Fibroblast of peridontal ligament (primary cell): ENCODE results near the gene ARL5C.
"Not testable (repeated sequence)": the region's sequence is repeated elsewhere in the genome, so short reads cannot be mapped to it uniquely, and the experiment has no call there.

ENCODE experiments used
- DNase-seq: peaks from one replicate; pipeline ENCODE4 v3.0.0-alpha.2; 2010; ENCODE audit errors: extremely low read depth

ARL5C gene

DNA sequence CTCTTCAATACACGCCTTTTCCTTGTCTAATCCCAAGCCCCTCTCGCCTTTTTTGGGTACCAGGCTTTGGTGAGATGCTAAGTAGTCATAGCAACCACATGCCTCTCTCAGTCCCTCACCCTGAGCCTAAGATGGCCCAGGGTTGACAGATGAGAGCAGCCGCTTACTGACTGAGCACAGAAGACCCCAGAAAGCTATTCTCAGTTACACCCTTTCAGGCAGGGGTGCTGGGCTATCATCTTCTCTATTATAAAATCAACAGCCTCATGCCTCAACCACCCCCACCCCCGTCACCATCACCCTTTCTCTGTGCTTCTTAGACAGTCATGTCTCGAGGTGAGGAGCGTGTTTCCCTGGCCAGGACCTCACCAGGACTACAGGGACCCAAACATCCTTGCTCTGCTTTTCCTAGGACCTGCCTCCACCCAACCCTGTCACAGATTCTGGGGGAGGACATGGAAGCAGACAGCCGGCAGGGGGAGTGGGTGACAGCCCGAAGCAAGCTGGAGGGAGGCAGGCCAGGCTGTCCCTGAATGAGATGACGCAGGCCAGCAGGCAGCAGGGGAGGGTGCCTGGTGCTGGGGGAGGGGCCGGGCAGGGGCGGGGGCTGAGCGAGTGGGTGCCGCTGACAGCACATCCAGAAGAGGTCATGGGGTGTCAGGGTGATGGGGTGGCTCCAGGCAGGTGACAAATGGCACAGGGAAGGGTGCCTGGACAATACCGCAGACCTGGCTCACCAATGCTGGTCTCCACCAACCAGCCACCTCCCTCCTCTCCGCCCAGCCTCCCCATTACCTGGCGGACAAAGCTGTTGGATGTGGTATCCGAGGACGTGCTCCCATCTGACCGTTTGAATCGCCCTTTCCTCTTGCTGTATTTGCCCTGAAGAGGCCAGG is 28.4 kb upstream of the ARL5C start:
- DNase-seq: peak; percentile 47

DNA sequence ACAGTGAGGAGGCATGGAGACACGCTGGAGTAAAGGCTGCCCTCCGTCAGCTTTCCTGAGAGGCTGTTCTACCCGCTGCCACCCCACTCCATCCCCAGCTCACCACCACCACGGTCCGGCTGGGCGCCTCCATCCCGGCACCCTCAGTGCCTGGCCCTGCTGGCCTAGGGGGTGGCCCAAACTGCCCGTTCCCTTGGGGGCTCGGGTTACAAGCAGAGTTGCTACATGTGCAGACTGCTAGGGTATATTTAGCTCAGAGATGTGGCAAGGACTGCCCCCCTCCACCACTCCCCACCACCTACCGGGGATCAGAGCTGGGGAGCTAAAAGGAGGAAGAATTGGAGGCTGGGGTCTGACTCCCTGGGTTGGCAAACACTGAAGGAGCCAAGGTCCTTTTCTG is 27.4 kb upstream of the ARL5C start:
- DNase-seq: no peak

GRCh38 chr17:39192901-39193300 is 26.9 kb upstream of the ARL5C start:
- DNase-seq: no peak

DNA sequence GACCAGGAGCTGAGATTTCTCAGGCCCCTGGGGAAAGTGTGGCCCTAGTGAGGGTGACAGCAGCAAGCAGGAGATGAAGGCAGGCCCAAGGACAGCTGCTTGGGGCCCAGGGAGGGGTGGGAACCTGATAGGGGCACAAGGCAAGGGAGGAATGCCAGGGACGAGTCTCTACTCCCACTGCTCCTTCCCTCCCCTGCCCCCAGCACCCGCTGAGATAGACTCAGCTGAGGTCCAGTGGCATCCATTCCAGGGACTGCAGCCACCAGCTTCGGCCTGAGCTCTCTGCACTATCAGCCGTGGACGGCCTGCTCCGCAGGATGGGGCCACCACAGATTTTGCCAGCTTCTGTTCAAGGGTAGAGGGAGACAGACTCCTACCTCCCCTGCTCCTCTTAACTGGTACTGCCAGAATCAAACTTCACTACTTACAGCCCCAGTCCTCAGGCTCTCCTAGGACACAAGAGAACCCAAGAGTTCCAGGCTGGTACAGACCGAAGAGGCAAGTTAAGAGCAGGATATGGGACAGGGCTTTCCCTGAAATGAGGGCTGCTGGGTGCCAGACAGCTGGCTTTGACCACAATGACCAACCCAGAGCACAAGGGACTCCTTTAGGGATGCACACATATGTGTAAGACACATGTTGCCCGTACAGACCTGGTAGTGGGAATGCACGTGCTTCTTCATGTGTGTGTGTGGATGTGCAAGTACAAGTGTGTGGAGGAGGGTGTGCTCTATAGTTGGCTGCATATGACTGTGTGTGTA is 26.0 kb upstream of the ARL5C start:
- no peak for DNase-seq

DNA sequence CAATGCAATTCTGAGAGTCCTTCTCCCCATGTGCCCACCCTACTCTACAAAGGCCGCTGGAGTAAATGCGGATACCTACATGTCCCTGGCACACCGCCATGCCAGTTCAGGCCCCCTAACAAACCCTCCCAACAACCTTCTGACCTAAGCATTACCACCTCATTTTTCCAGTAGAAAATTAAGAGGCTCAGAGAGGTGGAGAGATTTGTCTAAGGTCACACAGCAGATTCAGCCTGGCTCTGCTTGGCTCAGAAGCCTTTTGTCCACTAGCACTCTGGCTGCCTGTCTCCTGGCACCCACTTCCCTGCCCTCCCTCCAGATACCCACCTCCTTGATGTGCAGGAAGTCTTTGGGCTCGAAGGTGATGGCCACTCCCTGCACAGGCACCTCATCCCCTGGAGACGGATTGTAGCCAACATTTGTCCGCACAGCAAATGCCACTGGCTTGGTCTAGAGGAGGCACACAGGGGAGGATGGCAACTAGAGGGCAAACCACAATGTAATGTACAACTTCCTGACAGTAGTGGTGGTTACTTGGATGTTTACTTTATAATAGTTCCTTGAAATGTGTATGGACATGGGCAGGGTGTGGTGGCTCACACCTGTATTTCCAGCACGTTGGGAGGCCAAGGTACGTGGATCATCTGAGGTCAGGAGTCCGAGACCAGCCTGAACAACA is 21.3 kb upstream of the ARL5C start:
- no peak for DNase-seq

DNA sequence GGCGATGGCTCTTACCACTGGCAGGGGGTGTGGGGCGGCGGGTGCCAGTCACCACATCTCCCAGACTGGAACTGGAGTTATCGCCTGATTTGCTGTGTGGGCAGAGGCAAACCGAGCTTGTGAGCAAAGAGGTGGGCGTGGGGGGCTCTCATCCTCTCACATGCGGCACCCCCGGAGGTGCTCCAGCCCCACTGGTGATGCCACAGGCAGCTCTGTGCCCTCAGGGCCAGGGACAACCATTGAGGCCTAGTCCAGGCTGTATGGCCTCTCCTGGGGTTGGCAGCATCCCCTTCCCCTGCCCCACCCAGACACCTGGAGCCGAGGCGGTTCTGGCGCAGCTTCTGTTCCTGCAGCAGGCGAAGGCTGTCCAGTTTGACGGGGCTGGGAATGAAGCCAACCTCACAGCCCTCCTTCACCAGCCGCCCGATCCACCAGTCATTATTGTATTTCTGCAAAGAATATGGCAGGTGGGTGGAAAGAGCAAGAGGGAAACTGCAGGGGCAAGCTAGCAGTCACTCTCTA is 20.6 kb upstream of the ARL5C start:
- DNase-seq: no peak

- DNase-seq: no peak
Observed at GRCh38 chr17:39183720-39184119, 17.8 kb upstream of the ARL5C start.

DNA sequence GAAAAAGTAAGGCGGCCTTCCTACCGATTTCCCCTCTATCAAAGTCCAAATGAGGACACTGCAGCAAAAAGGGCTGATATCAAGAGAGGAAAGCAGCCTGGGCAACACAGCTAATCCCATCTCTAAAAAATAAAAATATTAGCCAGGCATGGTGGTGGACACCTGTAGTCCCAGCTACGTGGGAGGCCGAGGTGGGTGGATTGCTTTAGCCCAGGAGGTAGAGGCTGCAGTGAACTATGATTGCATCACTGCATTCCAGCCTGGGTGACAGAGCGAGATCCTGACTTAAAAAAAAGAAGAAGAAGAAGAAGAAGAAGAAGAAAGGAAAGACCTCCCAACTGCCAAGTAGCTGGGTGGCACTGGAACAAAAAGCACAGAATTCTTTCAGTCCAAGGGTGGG is 17.1 kb upstream of the ARL5C start:
- no peak for DNase-seq

GRCh38 chr17:39181303-39181702 is 15.3 kb upstream of the ARL5C start:
- DNase-seq: no peak

- DNase-seq: peak; percentile 27
Observed at GRCh38 chr17:39178536-39178935, 12.6 kb upstream of the ARL5C start.

DNA sequence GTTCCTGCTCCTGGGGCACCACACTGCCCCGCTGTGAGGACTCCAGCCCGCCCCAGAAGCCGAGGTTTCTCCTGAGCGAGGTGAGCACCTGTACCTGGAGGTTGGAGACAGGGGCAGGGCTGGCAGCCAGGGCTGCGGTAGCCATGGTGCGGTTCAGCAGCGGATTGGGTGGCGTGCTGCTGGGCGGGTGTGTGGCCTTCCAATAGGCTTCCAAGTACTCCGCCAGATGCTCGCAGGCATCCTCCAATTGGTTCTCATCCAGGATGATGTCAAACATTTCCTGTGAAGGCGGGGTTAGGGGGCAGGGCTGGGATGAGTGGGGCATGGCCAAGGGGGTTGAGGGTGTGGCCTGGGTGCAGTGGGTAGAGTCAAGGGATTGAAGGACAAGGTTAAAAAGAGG is 11.3 kb upstream of the ARL5C start:
- no peak for DNase-seq

- DNase-seq: no peak
Observed at GRCh38 chr17:39175695-39176093, 9.7 kb upstream of the ARL5C start.

DNA sequence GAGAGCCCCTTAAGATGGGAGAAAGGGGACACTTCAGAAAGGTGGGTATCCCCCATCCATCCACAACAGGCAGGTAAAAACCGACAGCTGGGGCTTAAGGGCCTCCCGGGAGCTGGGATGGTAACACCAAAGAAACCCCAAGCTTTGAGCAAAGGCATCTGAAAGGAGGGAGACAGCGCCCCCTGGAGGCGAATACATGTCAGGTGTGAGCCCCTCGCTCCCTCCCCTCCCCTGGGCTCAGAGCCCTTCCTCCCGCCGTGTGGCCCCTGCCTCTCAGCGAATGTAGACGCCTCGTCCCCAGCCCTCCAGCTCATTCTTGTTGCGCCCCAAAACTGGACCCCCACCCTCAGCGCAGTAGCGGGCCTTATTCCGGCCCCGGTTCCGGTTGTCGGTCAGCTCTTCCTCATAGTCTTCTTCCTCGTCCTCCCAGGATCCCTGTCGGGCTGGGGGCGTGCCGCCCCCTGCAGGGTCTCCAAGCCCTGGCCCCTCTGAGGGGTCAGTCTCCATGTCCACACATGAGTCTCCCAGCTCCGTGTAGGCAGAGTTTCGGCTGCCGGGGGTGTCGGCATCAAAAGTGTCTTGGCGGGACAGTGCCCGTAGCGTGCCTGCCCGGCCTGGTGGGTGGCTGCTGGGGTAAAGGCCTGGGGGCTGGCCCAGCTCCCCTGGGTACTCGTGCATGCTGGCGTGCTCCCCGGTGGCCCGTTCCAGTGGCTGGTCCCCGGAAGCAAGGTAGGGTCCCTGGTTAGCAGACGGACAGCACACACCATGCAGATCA is 9.1 kb upstream of the ARL5C start:
- peak; percentile 66 for DNase-seq

DNA sequence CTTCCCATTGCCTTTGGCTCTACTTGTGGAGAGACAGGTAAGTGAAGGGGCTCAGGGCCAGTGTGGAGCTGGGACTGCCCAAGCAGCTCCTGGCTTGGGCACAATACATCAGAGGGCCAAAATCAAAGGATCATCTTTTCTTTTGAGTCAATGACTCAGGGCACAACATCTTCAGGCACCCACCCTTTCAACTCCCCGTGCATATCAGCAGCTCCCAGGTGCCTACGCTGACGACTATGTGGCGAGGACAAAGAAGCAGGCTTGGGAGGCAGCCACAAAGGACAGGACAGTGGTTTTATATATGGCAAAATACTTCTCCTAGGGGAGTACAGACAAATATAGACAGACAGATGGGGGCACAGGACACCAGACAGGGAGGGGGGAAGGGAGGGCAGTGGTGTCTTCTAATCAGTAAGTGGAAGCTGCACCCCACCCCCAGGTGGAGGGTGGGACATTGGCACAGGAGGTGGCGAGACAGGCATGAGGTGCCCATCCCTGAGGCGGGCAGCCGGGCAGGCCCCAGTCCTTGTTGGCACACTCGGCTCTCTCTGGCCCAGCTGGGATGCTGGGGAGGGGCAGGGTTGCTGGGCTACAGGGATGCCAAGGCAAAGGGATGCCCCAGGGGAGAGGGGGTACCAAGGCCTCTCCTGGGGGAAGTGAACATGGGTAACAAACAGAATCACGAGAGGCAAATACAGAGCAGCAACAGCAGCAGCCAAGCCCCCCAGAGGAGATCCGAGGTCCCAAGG is 7.7 kb upstream of the ARL5C start:
- no peak for DNase-seq

GRCh38 chr17:39173080-39173479 is 7.1 kb upstream of the ARL5C start:
- DNase-seq: no peak

DNA sequence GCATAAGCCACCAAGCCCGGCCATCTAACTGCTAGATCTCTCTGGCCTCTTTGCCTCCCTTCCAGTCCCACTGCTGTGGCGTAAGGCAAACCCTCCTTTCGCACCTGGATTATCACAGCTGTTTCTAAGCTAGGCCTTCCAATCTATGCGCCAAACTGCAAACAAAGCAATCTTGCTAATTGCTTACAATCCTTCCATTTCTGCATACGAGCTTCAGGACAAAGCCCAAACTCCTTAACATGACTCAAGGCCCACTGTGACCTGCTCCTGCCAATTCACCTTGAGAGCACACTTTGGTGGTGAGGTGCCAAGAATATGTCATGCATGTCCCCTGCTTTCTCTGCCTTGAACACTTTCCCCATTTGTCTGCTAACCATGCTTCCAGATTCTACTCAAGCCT is 6.0 kb upstream of the ARL5C start:
- no peak for DNase-seq

DNA sequence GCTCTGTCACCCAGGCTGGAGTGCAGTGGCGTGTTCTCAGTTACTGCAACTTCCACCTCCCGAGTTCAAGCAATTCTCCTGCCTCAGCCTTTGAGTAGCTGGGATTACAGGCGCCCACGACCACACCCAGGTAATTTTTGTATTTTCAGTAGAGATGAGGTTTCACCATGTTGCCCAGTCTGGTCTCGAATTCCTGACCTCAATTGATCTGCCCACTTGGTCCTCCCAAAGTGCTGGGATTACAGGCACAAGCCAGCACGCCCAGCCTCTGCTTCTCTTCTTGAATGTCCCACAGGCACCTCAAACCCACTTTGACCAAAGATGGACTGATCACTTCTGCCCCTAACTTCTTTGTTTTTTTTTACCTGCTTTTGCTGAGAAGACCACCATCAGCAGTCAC is 4.6 kb upstream of the ARL5C start:
- no peak for DNase-seq

GRCh38 chr17:39170109-39170508 is 4.1 kb upstream of the ARL5C start:
- no peak for DNase-seq

DNA sequence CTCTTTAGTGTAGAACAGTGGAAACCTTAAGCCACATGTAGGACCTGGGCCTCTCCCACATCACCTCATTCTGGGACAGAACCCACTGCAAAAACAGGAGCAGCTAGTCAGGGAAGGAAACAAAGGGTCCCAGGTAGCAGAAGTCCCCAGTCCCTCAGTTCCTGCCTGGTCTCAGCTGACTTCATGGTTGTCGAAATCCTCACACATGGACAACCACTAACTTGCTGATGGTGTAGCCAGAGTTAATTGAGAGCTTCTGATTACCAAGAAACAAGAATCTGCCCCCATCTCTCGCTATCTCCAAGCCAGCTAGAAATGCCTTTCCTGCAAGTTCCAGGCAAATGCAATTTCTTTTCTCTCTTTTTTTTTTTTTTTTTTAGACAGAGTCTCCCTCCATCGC is 3.6 kb upstream of the ARL5C start:
- no peak for DNase-seq

DNA sequence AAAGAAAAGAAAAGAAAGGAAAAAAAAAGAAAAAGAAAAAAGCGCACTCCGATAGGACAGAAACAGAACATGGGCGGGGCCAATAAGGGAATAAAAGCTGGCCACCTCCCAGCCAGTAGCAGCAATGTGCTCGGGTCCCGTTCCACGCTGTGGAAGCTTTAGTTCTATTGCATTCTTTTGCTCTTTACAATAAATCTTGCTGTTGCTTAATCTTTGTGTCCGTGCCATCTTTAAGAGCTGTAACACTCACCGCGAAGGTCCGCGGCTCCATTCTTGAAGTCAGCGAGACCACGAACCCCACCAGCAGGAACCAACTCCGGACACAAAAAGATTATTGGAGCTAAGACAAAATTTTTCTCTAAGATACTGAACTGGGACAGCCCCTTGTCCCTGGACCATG is 3.1 kb upstream of the ARL5C start:
- no peak for DNase-seq

GRCh38 chr17:39168503-39168902 is 2.5 kb upstream of the ARL5C start:
- DNase-seq: not testable (repeated sequence)
